ENCODE data around the gene SLC41A1.

The SLC41A1 gene

DNA sequence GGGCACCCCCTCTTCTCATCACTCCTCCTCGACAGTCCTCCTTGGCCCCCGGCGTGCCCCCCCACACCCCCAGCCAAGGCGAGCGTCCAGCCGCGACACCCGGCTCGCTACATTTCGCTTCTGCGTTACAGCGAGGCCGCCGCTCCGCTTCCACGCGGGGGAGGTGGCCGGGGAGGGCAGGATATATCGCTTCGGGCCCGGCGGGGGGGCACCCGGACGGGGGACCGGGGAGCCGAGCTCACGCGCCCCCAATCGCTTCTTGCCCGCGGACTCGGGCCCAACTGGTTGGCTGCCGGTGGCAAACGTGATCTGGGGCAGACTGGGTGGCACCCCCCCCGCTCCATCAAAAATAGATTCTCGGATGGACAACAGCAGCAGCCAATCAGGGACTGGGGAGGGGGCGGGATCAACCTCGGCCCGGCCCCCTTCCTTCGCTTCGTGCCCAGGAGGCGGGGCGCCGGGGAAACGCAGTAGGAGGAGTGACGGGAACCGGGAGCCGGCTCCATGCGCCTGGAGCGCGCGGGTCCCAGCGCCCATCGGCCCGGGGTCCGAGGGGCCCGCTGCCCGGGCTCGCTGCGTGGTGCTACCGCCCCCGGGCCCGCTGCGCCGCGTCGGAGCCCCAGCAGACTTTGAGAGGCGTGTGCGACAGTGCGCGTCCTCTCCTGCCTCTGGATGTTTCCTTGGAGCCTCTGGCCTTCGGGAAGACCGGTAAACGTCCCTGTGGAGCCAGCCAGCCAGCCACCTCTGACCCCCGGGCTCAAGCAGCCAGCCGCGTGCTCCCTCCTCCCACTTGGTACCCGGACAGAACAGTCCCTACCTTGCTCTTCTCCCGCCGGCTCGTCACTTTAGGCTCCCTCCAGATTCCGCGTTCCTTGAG lies at the start of gene SLC41A1:
SLC41A1 (minus strand) TSS at position 321 of the 877 bp plus-strand sequence. CDS start 2,757 bp downstream, outside the sequence.
- TF ChIP-seq, protein P1, sequence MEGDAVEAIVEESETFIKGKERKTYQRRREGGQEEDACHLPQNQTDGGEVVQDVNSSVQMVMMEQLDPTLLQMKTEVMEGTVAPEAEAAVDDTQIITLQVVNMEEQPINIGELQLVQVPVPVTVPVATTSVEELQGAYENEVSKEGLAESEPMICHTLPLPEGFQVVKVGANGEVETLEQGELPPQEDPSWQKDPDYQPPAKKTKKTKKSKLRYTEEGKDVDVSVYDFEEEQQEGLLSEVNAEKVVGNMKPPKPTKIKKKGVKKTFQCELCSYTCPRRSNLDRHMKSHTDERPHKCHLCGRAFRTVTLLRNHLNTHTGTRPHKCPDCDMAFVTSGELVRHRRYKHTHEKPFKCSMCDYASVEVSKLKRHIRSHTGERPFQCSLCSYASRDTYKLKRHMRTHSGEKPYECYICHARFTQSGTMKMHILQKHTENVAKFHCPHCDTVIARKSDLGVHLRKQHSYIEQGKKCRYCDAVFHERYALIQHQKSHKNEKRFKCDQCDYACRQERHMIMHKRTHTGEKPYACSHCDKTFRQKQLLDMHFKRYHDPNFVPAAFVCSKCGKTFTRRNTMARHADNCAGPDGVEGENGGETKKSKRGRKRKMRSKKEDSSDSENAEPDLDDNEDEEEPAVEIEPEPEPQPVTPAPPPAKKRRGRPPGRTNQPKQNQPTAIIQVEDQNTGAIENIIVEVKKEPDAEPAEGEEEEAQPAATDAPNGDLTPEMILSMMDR (IDR thresholded peaks at IDR 0.05) = no peak

DNA sequence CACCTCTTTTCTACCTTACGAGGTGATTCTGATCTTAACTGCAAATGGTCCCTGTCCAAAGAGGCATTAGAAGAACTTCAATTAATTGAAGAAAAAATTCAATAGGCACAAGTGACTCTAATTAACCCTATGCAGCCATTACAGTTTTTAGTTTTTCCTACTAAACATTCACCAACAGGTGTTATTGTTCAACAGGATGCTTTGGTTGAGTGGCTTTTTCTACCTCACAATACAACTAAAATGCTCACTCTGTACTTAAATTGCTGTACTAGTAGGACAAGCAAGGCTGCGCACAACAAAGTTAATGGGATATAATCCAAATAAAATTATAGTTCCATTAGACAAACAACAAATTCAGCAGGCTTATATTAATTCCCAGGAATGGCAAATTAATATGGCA lies 48.5 kb upstream of the SLC41A1 start:
- TF ChIP-seq, protein P1 (IDR thresholded peaks at IDR 0.05) = no peak

DNA sequence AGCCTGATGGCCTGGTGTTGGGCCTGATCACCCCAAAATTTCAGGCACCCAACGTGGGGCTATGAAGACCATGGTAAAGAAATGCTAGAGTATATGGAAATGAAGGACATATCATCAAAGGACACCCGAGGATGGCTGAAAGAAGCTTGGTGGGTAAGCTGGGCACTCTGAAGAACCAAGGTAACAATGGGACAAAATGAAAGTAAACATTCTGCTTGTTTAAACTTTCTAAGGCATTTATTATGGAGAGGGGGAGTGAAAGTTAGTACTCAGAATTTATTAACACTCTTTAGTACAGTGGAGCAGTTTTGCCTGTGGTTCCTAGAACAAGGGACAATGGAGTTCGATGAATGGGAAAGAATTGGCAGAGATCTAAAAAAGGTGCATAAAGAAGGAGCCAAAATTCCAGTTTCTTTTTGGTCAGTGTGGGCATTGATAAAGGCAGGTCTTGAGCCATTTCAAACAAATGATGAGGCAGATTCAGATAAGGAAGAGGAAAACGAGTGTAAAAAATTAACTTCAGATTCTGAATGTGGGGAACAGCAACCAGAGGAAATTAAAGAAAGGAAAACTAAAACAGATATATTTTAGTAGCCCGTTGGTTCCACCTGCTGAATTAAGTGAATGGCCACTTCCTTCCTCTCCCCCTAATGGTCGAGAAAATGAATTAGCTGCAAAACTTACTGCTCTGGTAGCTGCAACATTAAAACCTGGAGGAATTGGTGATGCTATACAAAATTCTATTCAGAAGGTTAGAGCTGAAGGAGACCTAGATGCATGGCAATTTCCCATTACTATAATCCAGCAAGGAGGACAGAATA lies 45.4 kb upstream of the SLC41A1 start:
- TF ChIP-seq, protein P1 (IDR thresholded peaks at IDR 0.05) = no peak

DNA sequence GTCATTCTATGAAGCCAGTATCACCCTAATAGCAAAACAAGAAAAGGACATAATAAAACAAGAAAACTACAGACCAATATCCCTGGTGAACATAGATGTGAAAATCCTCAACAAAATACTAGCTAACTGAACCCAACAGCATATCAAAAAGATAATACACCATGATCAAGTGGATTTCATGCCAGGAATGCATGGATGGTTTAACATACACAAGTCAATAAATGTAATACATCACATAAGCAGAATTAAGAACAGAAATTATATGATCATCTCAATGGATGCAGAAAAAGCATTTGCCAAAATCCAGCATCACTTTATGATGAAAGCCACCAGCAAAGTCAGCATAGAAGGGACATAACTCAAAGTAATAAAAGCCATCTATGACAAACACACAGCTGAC lies 43.4 kb upstream of the SLC41A1 start:
- TF ChIP-seq, protein P1 (IDR thresholded peaks at IDR 0.05) = no peak

DNA sequence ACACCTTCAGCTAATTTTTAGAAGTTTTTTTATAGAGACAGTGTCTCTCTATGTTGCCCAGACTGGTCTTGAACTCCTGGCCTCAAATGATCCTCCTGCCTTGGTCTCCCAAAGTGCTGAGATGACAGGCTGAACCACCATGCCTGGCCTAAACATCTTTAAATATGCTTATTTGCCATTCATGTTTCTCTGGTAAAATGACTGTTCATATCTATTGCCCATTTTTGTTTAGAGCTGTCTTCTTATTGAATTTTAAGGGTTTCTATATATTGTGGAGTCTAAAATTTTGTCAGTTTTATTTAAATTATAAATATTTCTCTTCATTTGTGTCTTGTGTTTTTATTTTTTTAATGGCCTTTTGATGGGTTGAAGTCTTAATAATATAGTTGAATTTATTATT lies 40.0 kb upstream of the SLC41A1 start:
- TF ChIP-seq, protein P1 (IDR thresholded peaks at IDR 0.05) = no peak

DNA sequence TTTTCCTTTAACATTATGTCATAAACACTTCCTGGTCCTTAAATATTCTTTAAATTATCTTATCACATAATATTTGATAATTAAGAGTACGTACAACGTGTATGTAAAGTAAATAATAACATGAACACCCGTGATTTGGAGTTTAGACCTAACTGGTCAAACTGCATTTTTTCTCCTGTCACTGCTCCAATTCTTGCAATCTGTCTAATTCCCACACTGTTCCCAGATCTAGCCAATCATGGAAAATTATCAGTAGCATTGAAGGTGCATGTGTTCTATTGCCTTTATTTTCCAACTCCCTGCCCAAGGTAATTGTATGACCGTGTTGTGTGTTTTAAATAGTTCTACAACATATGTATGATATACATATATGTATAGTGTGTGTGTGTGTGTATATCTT lies 39.0 kb upstream of the SLC41A1 start:
- TF ChIP-seq, protein P1 (IDR thresholded peaks at IDR 0.05) = no peak

DNA sequence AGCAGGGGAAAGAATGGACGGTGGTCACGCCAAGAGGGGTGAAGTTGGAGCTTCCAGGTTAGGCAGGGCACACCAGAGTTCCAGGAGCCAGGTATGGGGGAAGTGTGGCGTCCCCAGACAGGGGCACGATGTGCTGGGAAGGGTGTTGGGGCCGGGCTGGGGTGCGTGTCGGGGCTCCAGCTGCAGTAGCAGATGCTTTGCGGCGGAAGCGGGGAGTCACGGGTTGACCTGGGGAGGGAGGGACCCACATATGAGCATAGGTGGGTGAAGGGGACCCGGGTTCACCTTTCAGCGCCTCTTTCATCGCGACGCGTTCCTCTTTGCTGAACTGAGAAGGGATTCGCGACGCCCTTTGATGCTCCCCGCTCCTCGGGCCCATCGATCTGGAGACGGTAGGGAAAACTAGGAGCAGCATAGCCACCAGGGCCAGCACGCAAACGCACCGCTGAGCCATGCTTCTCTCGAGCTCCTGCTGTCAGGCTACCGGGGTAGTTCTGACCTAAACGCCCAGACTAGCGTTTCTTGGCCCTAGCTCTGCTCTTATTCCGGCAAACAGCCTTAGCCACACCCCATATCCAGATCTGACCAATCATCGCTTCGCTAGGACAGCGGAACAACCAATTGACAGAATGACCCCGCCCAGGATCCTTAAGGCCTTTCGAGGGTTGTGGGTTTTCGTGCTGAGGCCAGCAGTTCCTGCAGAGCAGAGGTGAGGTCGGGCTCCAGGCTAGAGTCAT lies 36.8 kb upstream of the SLC41A1 start, which contains the start of gene PM20D1:
PM20D1 (minus strand) TSS at position 514 of the 737 bp plus-strand sequence; CDS start at position 454, 60 bp downstream.
- TF ChIP-seq, protein P1 (IDR thresholded peaks at IDR 0.05) = no peak
